SIG-M5 treated with dmso at 0.1 percent for 504 hours (cell line): ENCODE results near the gene LRFN4.
A peak's percentile ranks its signal among the peaks of the same experiment; 100 is the strongest.

Source experiments
- DNase-seq: peaks from one replicate; lab custom pipeline; 2025; ENCODE audit not compliant: unreplicated experiment; lab: John Stamatoyannopoulos, UW

The LRFN4 gene

DNA sequence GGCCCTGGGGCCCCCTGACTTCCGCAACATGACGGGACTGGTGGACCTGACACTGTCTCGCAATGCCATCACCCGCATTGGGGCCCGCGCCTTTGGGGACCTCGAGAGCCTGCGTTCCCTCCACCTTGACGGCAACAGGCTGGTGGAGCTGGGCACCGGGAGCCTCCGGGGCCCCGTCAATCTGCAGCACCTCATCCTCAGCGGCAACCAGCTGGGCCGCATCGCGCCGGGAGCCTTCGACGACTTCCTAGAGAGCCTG lies 992 bp downstream of the LRFN4 start:
- DNase-seq, result peak; percentile 15

DNA sequence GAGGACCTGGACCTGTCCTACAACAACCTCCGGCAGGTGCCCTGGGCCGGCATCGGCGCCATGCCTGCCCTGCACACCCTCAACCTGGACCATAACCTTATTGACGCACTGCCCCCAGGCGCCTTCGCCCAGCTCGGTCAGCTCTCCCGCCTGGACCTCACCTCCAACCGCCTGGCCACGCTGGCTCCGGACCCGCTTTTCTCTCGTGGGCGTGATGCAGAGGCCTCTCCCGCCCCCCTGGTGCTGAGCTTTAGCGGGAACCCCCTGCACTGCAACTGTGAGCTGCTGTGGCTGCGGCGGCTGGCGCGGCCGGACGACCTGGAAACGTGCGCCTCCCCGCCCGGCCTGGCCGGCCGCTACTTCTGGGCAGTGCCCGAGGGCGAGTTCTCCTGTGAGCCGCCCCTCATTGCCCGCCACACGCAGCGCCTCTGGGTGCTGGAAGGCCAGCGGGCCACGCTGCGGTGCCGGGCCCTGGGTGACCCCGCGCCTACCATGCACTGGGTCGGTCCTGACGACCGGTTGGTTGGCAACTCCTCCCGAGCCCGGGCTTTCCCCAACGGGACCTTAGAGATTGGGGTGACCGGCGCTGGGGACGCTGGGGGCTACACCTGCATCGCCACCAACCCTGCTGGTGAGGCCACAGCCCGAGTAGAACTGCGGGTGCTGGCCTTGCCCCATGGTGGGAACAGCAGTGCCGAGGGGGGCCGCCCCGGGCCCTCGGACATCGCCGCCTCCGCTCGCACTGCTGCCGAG lies 1.5 kb downstream of the LRFN4 start:
- DNase-seq, result no peak

DNA sequence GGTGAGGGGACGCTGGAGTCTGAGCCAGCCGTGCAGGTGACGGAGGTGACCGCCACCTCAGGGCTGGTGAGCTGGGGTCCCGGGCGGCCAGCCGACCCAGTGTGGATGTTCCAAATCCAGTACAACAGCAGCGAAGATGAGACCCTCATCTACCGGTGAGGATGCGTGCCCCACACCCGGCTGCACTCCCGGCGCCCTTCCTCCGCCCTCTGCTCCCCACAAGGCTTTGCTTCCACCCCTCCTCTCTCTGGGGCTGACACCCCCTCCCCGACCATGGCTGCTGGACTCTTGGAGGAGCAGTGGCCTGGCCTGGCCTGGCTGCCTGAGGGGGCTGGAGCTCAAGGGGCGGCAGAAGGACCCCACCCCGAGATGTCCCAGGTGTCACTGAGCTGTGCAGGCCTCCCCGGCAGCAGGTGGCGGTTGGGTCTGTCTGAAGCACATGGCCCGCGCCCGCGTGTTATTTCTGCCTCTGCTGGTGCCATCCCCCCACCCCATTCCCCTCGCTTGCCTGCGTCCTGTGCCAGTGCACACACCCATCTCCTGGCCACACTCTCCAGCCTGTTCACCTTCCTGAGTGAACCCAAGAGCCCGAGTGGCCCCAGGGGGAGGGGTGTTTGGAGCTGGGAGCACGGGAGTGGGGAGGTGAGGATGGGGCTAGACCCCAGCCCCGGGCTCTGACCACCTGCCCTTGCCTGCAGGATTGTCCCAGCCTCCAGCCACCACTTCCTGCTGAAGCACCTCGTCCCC lies 2.2 kb downstream of the LRFN4 start:
- DNase-seq, result no peak

DNA sequence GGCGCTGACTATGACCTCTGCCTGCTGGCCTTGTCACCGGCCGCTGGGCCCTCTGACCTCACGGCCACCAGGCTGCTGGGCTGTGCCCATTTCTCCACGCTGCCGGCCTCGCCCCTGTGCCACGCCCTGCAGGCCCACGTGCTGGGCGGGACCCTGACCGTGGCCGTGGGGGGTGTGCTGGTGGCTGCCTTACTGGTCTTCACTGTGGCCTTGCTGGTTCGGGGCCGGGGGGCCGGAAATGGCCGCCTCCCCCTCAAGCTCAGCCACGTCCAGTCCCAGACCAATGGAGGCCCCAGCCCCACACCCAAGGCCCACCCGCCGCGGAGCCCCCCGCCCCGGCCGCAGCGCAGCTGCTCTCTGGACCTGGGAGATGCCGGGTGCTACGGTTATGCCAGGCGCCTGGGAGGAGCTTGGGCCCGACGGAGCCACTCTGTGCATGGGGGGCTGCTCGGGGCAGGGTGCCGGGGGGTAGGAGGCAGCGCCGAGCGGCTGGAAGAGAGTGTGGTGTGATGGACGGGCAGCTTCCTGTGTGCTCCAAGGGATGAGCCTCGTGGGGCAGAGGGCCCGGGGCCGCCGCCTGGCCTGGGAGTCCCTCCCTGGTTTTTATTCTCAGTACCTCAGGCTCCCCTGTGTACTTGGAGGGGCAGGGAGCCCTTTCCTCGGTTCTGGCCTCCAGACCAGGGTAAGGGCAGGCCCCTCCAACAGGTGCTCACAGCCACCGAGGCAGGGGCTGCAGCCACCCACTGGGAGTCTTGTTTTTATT lies 3.0 kb downstream of the LRFN4 start:
- DNase-seq, result no peak

DNA sequence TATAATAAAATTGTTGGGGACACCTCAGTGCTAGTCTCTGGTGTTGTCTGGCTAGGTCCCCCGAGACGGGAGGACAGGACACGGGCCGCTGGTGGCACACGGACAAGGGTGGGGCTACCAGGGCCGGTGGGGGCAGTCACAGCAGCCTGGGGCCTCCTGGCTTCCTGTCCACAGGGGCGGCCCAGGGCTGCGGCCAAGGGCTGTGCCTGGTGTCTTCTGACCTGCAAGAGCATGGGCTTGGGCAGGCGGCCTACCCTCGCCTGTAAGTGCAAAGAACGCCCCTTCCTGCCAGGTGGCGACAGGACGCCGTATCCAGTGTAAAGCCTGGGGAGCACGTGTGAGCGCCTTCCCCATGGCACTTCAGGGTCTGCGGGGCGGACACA lies 3.6 kb downstream of the LRFN4 start:
- no peak for DNase-seq

DNA sequence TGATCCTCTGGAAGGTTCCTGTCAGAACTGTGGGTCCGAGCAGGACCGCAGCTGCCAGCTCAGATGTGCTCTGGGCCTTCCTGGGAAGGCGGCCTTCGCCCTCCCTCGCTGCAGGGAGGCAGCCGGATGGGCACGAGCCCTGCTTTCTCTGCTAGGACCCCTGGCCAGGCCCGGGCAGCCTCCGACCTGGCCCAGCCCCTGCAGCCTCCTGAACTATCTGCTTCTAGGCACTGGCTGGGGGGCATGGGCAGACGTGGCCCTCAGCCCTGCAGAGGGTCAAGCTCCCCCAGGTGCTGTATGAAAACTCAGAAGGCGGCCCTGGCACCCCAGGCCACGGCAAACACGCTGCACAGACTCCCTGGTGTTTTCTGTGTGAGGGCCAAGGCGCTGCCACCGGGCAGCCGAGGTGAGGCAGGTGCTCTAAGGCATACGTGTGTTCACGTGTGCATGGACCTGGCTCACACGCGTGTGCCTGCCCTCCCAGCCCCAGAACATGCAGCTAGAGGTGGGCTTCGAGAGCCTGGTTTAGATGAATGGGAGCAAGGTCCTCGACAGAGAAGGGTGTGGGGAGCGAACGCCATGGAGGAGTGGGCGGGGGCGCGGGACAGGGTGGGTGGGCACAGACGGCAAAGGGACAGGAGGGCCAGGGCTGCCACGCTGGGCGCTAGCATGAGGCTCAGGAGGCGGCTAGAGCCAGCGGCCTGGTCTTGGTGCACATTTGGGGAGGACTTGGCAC lies 4.3 kb downstream of the LRFN4 start:
- DNase-seq, result no peak

DNA sequence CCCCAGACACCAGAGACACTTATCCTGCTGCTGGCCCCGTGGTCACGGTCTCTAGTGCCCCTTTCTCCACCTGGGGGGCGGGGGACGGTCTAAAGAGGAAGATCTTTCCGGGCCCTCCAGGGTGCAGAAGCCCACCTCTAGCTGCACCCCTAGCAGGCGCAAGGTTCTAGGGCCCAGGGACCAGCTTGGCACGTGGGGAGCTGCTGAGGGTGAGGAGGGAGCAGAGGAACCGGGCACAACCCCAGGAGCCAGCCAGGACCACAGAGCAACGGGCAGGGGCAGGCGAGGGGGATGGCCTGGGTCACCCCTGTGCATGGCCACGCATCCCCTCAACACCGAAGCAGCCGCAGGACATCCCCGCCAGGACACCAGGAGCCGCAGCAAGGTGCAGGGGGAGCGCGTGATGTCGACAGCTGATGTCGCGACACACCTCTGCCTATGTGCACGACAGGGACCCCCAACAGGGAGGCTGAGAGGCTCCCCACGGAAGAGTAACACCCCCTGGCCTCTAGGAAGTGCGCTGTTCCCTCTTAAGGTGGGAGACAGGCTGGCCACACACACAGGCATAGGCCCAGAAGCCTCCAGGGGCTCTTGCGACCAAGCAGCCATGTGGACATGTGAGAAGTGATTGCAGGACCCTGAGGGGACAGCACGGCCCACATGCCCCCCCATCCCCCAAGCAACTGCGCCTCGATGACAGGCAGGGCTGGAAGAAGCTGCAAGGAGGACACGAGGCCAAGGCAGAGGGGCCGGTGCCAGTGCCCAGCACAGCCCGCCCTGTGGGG lies 5.1 kb downstream of the LRFN4 start:
- no peak for DNase-seq

DNA sequence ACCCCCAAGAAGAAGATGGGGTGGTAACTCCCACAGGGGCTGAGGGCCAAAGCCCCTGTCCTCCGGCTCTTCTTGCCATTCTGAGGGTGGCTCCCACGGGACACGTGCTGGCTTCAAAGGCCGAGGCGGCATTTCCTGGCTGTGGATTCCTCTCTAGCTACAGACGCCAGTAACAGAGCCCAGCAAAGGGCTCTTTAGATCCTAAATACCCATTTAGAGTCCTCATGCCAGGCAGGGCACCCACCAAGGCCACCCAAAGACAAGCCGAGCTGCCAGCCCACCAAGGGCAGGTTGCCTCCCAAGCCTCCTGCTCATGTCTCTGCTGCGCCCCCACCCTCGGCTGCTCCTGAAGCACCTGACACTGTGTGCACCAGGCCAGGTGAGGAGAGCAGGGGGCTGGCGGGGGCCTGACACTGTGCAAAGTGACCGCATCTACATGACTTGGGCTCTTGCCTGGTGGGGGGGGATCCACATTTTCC lies 5.7 kb downstream of the LRFN4 start:
- no peak for DNase-seq

DNA sequence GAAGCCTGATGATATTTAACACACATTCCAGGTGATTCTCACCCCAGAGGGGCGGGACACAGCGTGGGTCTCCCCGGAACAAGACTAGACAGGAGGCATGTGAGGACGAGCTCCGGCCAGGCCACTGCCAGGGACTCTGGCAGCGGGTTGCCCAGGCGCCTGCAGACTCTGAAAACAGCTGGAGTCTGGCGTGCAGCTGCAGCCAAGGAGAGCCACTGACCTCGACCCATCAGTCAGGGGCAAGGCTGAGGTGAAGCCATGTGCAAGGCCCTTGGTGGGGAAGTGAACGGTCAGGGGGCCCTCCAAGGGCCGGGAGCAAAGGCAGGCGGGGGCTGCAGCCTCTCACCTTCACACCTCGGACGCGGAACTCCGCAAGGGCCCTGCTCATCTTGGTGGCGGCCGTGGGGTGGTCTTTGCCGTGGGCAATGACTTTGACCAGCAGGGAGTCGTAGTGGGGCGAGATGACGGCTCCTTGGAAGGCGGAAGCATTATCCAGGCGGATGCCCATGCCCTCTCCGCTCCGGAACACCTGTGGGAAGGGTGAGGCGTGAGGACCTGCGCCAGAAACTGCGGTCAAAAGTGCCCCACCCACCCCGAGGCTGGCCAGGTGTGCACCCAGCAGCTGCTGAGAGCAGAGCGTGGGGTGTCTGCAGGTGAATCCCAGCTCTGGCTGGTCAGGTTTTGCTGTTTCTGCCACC lies 6.7 kb downstream of the LRFN4 start:
- DNase-seq, result no peak

DNA sequence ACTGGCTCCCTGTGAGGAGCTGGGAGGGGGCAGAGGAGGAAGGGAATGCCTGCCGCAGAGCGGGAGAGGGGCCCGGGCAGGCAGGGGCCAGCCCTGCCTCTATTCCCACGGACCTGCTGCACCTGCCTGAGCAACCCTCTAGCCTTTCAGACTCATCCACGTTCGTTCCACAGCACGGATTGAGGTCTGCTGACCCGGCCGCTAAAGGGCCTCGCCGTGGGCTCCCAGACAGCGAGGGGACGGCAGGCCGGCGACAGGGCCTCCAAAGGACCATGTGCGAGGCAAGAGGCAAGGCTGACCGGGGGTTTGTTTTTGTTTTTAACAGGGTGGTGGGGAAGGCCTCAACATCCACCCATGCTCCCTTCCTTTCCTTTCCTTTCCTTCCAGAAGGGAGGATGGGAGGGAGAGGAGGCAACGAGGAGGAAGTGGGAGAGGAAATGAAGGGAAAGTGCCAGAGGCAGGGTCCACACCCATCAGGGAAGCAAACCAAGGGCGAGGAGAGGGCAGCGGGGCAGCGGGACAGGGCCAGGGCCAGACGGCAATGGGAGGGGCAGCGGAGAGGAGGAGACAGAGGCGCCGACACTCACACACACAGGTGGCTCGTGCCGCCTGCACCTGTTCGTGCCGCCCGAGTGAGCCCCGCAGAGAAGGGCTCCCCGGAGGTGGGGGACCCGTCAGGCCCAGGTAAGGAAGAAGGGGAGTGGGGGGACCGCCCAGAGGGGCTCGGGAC lies 7.5 kb downstream of the LRFN4 start:
- no peak for DNase-seq

DNA sequence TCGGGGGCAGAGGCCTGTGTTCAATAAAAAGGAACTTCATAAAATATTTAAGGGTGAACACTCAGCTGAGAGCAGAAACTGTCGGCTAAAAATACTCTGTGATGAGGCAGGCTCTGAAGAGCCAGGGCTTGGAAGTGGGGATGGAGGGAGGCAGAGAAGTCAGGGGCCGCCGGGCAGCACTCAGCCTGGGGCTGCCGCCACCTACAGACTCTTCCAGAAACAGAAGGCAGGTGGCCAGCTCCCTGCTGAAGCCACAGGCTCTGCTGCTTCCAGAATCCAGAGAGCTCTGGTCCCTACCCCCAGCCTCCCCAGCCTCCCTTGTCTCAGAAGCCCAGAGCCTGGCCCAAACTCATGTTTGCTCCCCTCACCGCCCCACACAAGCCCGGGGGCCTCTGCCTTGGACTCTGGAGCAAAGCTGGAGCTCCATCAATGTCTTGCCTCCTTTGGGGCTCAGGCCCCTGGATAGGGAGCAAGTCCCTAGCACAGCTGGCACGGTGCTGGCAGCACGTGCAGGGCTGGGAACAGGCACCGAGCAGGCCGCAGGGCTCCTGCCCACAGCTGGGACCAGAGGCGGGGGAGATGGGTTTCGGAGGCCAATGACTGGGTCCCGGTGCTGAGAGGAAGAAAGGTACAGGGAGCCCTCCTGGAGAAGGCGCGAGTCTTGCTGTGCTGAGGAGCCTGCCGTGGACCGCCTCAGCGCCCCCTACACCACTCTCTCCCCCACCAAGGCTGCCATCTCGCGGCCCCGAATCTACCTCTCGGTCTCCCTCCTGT lies 8.2 kb downstream of the LRFN4 start:
- DNase-seq, result no peak

DNA sequence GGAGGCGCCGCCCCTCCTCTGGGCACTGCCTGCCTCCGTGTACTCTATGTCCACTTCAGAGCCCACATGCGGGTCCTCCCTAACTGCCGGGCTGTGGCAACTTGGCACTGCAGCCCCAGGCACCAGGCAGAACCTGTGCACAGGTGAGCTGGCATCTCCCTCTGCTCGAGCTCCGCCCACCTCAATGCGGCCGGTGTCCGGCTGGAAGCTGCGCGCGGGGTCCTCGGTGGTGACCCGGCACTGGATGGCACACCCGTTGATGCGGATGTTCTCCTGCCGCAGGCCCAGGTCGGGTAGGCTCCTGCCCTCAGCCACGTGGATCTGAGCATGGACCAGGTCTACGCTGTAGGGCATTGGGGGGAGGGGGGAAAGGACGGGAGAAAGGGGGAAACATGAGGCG lies 9.1 kb downstream of the LRFN4 start:
- no peak for DNase-seq

DNA sequence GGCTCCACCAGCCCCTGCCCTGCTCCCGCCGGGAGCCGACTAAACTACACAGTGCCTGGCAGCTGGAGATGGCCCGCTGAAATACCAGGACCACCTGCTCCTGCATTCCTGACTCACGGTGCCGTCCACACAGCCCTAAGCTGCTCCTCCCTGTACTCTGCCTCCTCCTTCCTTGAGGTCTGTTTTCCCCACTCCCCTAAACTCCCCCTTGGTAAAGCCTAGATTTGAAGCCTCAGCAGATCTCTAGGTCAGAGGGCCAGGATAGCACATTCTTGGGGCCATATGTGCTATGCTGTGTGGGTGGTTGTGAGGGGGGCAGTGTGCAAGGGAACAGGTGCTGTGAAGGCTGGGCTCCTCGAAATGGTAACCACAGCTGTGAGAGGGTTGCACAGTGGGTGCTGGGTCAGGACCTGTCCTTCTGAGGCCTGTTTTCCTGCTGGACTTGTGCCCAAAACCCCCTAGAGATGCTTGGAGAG lies 9.7 kb downstream of the LRFN4 start:
- no peak for DNase-seq

DNA sequence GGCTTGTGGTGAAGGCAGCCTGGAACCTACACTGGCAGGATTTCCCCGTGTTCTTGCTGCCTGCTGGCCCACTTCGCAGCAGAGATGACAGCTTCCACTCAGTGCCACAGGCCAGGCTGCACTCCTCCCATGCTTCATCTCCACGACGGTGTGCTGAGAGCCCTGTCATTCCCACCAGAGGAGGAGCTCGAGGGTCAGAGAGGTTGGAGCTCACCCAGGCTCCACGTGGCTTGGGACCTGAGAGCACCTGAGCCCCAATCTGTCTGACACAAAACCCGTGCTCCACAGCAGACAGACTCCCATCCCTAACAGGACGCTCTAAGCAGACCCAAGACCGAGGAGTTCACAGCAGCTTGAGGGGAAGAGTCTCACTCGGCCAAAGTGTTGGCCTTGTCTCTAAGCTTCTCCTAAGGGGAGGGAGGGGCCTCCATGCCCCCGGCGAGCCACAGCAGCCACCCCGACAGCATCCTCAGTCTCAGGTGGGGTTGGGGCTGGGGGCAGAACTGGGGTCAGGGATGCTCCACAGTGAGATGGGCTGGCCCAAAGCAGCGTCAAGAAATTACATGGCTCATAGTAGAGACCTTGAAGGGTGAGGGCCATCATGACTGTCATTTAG lies 10.7 kb downstream of the LRFN4 start:
- DNase-seq, result no peak

DNA sequence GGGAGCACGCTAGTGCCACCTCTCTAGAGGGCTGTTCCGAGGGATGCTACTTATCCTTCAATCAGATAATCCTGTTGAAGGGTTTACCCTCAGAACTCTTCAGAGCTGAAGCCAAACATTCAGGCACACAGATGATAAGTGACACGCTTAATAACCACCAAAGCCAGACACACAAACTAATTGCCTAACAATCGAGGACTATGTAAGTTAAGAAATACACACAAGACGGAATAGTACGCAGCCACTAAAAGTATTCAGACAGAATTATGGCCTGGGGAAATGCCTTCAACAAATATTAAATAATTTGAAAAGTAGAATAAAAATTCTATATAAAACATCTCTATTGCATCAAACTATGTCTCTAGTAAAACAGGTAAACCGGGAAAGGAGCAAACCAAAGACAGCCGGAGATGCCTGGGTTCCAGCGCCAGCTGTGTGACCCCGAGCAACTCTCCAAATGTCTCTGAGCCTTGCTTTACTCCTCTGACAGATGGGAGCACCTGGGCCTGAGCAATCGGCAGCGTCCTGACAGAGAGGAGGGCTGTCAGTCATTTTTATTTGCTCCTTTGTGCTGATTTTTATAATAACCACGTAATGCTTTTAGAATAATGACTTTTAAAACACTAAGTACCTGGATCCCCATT lies 11.3 kb downstream of the LRFN4 start:
- DNase-seq, result no peak

DNA sequence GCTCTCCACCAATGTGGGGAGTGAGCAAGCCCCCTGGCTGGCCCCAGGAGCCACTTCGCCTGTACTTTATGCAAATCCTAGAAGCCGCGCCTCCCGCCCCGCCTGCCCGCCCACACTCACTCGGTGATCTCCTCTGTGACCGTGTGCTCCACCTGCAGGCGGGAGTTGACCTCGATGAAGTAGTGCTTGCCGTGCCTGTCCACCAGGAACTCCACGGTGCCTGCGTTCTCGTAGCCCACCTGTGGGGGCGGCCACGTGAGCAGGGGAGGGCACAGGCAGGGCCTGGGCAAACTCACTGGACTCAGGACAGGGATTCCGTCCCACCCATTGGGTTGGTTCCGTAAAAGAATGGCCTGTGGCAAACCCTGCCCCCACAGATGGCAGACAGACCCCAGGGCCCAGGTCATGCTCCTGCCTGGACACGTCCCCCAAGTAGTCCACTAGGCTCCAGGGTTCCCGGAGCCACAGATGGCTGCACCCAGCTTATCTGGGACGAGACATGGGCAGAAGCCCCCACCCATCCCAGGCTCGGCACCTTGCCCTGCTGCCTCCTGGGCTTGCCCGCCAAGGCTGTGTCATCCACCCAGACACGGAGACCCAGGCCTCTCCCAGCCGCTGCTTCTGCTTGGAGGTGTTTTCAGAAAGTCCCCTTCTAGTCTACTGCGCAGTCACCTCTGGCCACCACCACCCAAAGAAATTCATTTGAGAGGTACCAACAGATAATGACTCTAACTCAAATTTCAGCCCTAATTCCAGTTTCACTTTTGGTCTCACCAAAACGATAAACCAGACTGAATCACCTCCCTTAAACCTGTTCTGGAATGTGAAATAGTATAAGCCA lies 12.1 kb downstream of the LRFN4 start:
- peak; percentile 35 for DNase-seq

DNA sequence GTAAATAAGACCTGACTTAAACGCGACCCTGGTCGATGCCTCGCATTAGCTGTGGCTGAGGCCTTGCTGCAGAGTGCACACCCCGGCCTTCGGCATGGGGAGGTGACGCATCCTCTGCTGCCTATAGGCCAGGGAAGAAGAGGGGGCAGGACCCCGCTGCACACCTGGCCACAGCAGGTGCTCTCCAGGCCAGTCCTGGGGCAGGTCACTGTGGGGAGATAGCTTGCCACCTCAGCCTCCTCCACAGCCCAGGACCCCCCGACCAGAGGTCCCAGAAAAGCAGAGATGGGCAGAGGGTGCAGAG lies 12.7 kb downstream of the LRFN4 start:
- DNase-seq, result no peak
